ENCODE data around the gene INTS1.

Gene INTS1

GRCh38 chr7:1503816-1504775 is at the start of gene INTS1:
INTS1 (minus strand) TSS chr7:1504389; CDS start chr7:1503960, 429 bp downstream.
- peak; percentile 75 to 80 for DNase-seq (ENCODE audit: low read depth in 2 of 2)

DNA sequence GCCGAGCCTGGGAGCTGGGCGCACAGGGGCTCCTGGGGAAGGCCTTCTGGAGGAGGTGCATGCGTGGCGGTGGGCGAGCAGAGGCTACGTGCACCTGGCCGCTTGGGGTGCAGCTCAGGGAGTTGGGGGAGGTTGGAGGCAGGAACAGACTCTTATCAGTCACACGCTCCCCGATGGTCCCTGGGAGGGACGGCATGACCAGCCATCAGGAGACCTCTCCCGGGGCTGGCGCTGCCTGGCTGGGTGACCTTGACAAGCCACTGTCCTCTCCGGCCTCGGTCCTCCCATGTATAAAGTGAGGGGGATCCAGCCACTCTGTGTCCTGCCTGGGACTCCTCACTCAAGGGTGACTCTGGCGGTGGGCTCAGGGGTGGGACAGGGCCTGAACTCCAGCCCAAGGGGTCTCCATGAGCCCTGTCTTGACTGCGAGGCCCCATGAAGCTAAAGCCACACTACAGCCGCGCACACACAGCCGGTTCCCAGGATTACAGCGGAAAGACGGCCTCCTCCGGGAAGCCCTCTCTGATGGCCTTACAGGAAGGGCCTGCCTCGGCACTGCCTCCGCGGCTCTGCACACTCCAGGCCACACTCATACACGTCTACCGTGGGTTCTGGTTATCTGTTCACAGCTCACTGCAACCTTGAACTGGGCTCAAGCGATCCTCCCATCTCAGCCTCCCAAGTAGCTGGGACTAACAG is 49.5 kb upstream of the INTS1 start:
- DNase-seq (ENCODE audit: low read depth in 2 of 2), result no peak

GRCh38 chr7:1552200-1552599 is 48.0 kb upstream of the INTS1 start:
- no peak for DNase-seq (ENCODE audit: low read depth in 2 of 2)

DNA sequence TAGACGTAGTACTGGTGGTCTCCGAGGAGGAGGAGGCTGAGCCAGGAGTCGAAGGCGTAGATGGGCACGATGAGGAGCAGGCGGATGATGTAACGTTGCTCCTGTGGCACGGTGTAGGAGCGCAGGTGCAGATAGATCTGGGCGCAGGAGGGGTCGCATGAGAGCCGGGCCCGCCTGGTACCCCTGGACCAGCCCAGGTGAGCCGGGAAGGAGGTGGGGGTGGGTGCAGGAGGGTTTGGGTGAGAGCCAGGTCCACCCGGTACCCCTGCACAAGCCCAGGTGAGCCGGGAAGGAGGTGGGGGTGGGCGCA is 46.6 kb upstream of the INTS1 start:
- no peak for DNase-seq (ENCODE audit: low read depth in 2 of 2)

DNA sequence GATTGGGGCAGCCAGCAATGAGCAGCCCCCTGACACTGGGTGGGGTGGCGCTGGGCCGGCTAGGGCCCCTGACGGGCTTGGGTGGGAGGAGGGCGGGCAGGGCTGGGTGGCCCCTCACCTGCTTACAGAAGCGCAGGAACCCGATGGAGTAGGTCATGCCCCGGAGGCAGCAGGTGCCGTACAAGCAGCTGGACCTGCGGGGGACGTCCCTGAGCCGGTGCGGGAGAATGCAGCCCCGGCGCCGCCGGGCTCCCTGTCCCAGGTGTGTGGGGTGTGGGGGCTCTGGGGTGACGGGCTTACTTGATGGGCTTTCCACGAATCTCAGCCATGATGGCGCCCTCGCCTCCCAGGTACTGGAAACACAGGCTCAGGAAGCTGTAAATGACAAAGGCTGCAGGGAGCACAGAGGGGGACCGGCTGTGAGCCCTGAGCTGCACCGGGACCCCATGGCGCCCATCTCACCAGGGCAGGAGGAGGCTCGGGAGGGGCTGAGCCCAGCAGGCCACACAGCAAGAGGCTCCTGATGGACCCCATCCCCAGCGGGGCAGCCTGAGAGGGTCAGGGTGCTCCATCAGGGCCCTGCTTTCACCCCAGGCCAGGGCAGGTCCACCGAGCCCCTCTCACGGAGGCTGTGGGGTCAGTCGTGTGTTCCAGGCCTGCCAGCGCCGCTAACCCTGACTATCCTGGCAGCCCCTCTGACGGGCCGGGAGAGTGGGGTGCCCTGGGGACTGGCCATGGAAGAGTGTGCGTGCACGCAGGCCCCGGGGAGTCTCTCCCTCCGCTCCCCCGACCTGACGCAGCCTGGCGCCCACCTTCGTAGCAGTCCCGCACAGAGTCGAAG is 46.0 kb upstream of the INTS1 start:
- DNase-seq (ENCODE audit: low read depth in 2 of 2), result no peak

DNA sequence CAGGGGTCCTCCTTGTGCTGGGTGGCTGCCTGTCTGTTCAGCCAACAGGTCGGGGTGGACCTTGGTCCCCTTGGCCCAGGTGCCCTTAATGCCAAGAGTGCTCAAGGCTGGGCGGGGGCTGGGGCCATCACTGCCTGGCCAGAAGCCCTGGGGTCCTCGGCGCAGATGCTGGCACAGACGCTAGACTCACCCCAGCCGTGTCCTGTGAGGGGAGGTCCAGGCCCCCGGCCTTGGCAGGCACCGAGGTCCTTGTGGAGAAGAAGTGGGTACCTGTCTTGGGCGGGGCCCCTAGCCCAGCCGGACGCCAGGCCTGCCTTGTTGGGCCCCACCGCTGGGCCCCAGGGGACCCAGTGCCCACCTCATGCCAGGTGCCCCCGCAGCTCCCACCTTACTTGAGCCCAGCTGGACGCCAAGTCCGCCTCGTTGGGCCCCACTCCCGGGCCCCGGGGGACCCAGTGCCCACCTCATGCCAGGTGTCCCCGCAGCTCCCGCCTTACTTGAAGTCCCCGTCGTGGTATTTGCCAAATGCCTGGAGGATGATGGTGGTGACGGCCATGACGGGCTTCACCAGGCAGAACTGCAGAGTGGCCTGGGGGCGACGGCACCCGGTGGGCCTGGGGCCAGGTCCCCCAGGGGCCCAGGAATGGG is 45.3 kb upstream of the INTS1 start:
- no peak for DNase-seq (ENCODE audit: low read depth in 2 of 2)

GRCh38 chr7:1548944-1549343 is 44.8 kb upstream of the INTS1 start:
- DNase-seq (ENCODE audit: low read depth in 2 of 2), result no peak

- DNase-seq (ENCODE audit: low read depth in 2 of 2), result no peak
Measured at GRCh38 chr7:1548438-1548831, 44.2 kb upstream of the INTS1 start.

GRCh38 chr7:1547777-1548437 is 43.7 kb upstream of the INTS1 start:
- DNase-seq (ENCODE audit: low read depth in 2 of 2), result no peak

- DNase-seq (ENCODE audit: low read depth in 2 of 2), result no peak
Measured at GRCh38 chr7:1546909-1547776, 43.0 kb upstream of the INTS1 start.

GRCh38 chr7:1546274-1546908 is 42.2 kb upstream of the INTS1 start:
- DNase-seq (ENCODE audit: low read depth in 2 of 2), result no peak

GRCh38 chr7:1545417-1546246 is 41.4 kb upstream of the INTS1 start:
- DNase-seq (ENCODE audit: low read depth in 2 of 2), result no peak

GRCh38 chr7:1544896-1545416 is 40.8 kb upstream of the INTS1 start:
- no peak for DNase-seq (ENCODE audit: low read depth in 2 of 2)

DNA sequence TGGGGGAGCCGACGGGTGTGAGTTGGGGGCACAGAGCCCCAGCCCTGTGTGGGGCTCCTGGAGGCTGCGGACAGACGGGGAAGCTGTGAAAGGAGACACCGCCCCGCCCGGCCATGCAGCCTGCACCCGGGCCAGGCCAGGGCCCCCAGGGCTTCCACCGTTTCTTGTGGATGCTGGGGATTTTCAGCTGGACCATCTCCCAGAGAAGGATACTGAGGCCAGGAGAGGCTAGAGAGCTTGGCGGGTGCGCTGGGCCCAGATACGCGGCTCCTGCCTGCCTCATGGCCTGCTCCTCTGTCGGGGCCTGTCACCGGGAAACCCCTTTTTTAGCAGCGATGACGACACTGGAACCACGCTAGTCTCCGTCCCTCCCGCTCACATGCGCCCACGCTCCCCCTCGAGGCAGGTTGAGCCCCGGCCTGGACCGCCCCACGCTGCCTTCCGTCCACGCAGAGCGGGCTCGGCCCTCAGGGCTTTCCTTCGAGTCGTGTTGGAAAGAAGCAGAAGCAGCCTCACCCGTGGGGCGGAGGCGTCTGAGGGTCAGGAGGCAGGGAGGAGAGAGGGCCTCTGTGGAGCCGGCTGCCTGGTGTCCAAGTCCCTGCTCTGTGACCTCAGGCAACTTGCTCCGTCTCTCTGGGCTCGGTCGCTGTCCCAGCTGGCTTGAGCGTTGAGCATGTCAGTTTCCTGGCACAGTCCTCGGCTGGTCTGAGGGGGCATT is 40.1 kb upstream of the INTS1 start:
- DNase-seq (ENCODE audit: low read depth in 2 of 2), result no peak

DNA sequence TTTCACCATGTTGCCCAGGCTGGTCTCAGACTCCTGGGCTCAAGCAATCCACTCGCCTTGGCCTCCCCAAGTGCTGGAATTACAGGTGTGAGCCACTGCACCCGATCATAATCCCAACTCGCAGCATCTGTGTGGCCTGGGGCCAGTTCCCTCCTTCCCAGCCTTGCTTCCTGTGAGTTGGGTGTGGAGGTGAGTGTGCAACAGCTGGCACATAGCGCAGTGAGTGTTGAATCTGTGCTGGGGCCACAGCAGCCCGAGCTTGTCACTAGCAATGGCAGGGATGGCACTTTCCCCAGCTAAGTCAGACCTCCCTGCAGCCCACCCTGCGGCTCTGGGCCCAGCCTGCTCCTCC is 39.6 kb upstream of the INTS1 start:
- no peak for DNase-seq (ENCODE audit: low read depth in 2 of 2)

- no peak for DNase-seq (ENCODE audit: low read depth in 2 of 2)
Measured at GRCh38 chr7:1542841-1543747, 38.9 kb upstream of the INTS1 start.

DNA sequence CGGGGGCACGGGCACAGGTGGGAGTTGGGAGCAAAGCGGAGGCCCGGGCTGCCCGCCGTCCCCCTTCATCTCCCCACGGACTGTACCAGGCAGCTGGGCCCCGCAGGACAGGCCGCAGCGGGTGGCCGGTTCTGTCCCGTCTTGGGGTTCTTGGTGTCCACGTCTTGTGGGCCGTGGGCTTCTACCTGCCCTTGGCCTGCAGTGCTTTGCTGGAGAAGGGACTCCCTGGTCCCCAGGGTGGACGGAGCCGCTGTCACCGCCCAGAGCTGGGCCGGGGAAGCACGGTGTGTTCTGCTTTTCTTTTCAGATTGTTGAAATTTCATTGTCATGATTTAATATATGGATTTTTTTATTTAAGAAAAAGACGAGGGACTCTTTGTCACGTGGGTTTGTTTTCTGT is 38.1 kb upstream of the INTS1 start:
- DNase-seq (ENCODE audit: low read depth in 2 of 2), result no peak
